ENCODE data around the gene GLIS1.

- TF ChIP-seq CTCF (conservative IDR thresholded peaks at IDR 0.05) (no peak), ZFX (IDR thresholded peaks at IDR 0.05) (no peak)
These were observed 185.8 kb downstream of the GLIS1 start for GRCh38 chr1:53552981-53553733.
